ENCODE results near the gene DEPDC1B.
"Not testable (repeated sequence)": the region's sequence is repeated elsewhere in the genome, so short reads cannot be mapped to it uniquely, and the experiment has no call there.

Gene DEPDC1B

GRCh38 chr5:60699288-60699608 lies 718 bp downstream of the DEPDC1B start:
- no peak for DNase-seq (ENCODE audit: low read depth in 2 of 2)

GRCh38 chr5:60698336-60698735 lies 1.6 kb downstream of the DEPDC1B start:
- DNase-seq (ENCODE audit: low read depth in 2 of 2): no peak

GRCh38 chr5:60690326-60690725 lies 9.6 kb downstream of the DEPDC1B start:
- DNase-seq (ENCODE audit: low read depth in 2 of 2): no peak

GRCh38 chr5:60688980-60689379 lies 11.0 kb downstream of the DEPDC1B start:
- DNase-seq (ENCODE audit: low read depth in 2 of 2): no peak

GRCh38 chr5:60687927-60688720 lies 11.8 kb downstream of the DEPDC1B start:
- no peak for DNase-seq (ENCODE audit: low read depth in 2 of 2)

- DNase-seq (ENCODE audit: low read depth in 2 of 2): no peak
Observed at GRCh38 chr5:60686157-60686556, 13.8 kb downstream of the DEPDC1B start.

- DNase-seq (ENCODE audit: low read depth in 2 of 2): no peak
Observed at GRCh38 chr5:60685700-60686099, 14.3 kb downstream of the DEPDC1B start.

- no peak for DNase-seq (ENCODE audit: low read depth in 2 of 2)
Observed at GRCh38 chr5:60685028-60685427, 14.9 kb downstream of the DEPDC1B start.

GRCh38 chr5:60682007-60682406 lies 18.0 kb downstream of the DEPDC1B start:
- DNase-seq (ENCODE audit: low read depth in 2 of 2): not testable (repeated sequence)

GRCh38 chr5:60679816-60680215 lies 20.1 kb downstream of the DEPDC1B start:
- DNase-seq (ENCODE audit: low read depth in 2 of 2): no peak

- DNase-seq (ENCODE audit: low read depth in 2 of 2): no peak
Observed at GRCh38 chr5:60677850-60678664, 21.9 kb downstream of the DEPDC1B start.

GRCh38 chr5:60675286-60675685 lies 24.7 kb downstream of the DEPDC1B start:
- DNase-seq (ENCODE audit: low read depth in 2 of 2): no peak

- DNase-seq (ENCODE audit: low read depth in 2 of 2): no peak
Observed at GRCh38 chr5:60674251-60675069, 25.5 kb downstream of the DEPDC1B start.

GRCh38 chr5:60673334-60673733 lies 26.6 kb downstream of the DEPDC1B start:
- no peak for DNase-seq (ENCODE audit: low read depth in 2 of 2)

GRCh38 chr5:60672693-60673264 lies 27.2 kb downstream of the DEPDC1B start:
- no peak for DNase-seq (ENCODE audit: low read depth in 2 of 2)

GRCh38 chr5:60671899-60672692 lies 27.9 kb downstream of the DEPDC1B start:
- no peak for DNase-seq (ENCODE audit: low read depth in 2 of 2)

- DNase-seq (ENCODE audit: low read depth in 2 of 2): no peak
Observed at GRCh38 chr5:60670749-60671148, 29.2 kb downstream of the DEPDC1B start.

GRCh38 chr5:60668686-60669304 lies 31.2 kb downstream of the DEPDC1B start:
- DNase-seq (ENCODE audit: low read depth in 2 of 2): no peak

- DNase-seq (ENCODE audit: low read depth in 2 of 2): no peak
Observed at GRCh38 chr5:60651872-60652620, 47.9 kb downstream of the DEPDC1B start.
